ENCODE measurements around the gene OR6C4. TPM values are rescaled to one million over a fixed set of nuclear protein-coding genes. Genes with fewer than 3 reads are reported as not detected.
"Not testable (repeated sequence)": the region's sequence is repeated elsewhere in the genome, so short reads cannot be mapped to it uniquely, and the experiment has no call there.

The OR6C4 gene
- total and polyA plus RNA-seq, 10 of the 15 experiments (the other 5 are each of a cell fraction or from before 2014, with no cell fraction given), result not detected

DNA sequence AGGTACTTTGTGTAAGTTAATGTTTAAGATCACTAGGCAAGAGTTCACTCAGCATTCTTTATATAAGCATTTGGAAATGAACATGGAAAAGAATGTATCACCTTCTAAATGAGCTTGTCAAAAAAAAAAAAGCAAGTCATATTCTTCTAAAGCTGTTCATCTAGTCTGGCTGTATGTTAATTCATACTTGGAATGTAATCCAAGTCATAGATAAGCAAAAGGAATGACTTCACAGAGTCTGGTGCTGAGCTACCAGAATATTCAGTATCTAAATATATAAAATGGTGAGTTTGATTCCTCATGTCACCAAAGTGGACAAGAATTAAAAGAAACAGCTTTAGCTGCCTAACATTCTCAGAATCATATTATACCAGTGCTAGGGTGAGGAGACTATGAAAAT lies 4.9 kb downstream of the OR6C4 start:
- ChIA-PET SMC1A (ENCODE audit: uncharacterized antibody, unreplicated experiment) (no interaction called here), RAD21 (ENCODE audit: unreplicated experiment) (no interaction called here), CTCF (no interaction called here), POLR2A (no interaction called here)
- Histone ChIP-seq H3K27ac (ENCODE audit: control insufficient read depth, insufficient read depth) (no peak overlapping the region), H3K4me2 (ENCODE audit: control insufficient read depth, insufficient read depth) (no peak overlapping the region), H3K79me2 (ENCODE audit: control insufficient read depth, insufficient read depth, low read length) (no peaks in the 10 kb centered on the region), H3K4me3 (no peak overlapping the region), H3K9ac (ENCODE audit: control insufficient read depth, insufficient read depth, low read length) (no peak overlapping the region), H3K36me3 (ENCODE audit: control insufficient read depth in 2 of 2, insufficient read depth in 2 of 2, low read length in 1 of 2) (no peaks in the 10 kb centered on the region), H3K9me3 (replicated peaks; ENCODE audit: control insufficient read depth, insufficient read depth, low read length) (no peaks in the 10 kb centered on the region; the same call in 2 of the 3 replicates), H2AFZ (ENCODE audit: control insufficient read depth, low read depth, low read length) (no peak overlapping the region), H3K27me3 (replicated peaks in 1 of 2; ENCODE audit: control insufficient read depth in 2 of 2, insufficient read depth in 2 of 2, low read length in 1 of 2) (no peaks in the 10 kb centered on the region), H4K20me1 (ENCODE audit: control insufficient read depth, insufficient read depth) (no peaks in the 10 kb centered on the region), H3K4me1 (ENCODE audit: control insufficient read depth, insufficient read depth, low read length) (no peaks in the 10 kb centered on the region)
- FAIRE-seq (no peak), ATAC-seq (no peak), DNase-seq (ENCODE audit: low read depth, low spot score) (no peak)
- no TSS peak for BruUV-seq (replicated peaks)
- intact Hi-C loops (cut with micrococcal nuclease; ENCODE audit: unreplicated experiment) (no loop called here), in situ Hi-C loops (cut with MboI) (no loop called here)
- TF ChIP-seq, protein P1, sequence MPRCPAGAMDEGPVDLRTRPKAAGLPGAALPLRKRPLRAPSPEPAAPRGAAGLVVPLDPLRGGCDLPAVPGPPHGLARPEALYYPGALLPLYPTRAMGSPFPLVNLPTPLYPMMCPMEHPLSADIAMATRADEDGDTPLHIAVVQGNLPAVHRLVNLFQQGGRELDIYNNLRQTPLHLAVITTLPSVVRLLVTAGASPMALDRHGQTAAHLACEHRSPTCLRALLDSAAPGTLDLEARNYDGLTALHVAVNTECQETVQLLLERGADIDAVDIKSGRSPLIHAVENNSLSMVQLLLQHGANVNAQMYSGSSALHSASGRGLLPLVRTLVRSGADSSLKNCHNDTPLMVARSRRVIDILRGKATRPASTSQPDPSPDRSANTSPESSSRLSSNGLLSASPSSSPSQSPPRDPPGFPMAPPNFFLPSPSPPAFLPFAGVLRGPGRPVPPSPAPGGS (IDR thresholded peaks at IDR 0.05; ENCODE audit: borderline replicate concordance, insufficient read depth, low read depth, low read length, poor library complexity, severe bottlenecking), result no peak
- TF ChIP-seq STAT1 (conservative IDR thresholded peaks at IDR 0.05) (no peak), TBL1XR1 (IDR thresholded peaks at IDR 0.05; ENCODE audit: low read depth, low read length) (no peak)

DNA sequence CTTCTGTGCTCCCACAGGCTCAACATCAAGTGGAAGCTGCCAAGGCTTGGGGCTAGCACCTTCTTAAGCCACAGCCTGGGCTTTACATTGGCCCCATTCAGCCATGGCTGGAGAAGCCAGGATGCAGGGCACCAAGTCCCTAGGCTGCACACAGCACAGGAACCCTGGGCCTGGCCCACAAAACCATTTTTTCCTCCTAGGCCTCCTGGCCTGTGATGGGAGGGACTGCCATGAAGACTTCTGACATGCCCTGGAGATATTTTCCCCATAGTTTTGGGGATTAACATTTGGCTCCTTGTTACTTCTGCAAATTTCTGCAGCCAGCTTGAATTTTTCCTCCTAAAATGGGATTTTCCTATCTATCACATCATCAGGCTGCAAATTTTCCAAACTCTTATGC lies 20.7 kb downstream of the OR6C4 start:
- ATAC-seq, FAIRE-seq, POLR2A ChIA-PET: not testable (repeated sequence)

DNA sequence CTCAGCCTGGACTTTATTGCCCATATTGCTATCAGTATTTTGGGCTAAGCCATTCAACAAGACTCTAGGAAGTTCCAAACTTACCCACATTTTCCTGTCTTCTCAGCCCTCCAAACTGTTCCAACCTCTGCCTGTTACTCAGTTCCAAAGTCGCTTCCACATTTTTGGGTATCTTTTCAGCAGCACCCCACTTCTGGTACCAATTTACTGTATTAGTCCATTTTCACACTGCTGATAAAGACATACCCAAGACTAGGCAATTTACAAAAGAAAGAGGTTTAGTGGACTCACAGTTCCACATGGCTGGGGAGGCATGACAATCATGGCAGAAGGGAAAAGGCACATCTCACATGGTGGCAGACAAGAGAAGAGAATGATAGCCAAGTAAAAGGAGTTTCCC lies 21.3 kb downstream of the OR6C4 start:
- H3K36me3 ChIP-seq (ENCODE audit: control insufficient read depth in 2 of 2, insufficient read depth in 2 of 2, low read length in 1 of 2); FAIRE-seq; H2AFZ ChIP-seq (ENCODE audit: control insufficient read depth, low read depth, low read length); POLR2A ChIA-PET; in situ Hi-C loops (cut with MboI); H3K4me1 ChIP-seq (ENCODE audit: control insufficient read depth, insufficient read depth, low read length); H3K4me3 ChIP-seq; SMC1A ChIA-PET (ENCODE audit: uncharacterized antibody, unreplicated experiment); DNase-seq (ENCODE audit: low read depth, low spot score); H3K9ac ChIP-seq (ENCODE audit: control insufficient read depth, insufficient read depth, low read length); BruUV-seq (replicated peaks); CTCF ChIA-PET; H3K27ac ChIP-seq (ENCODE audit: control insufficient read depth, insufficient read depth); H3K27me3 ChIP-seq (replicated peaks in 1 of 2; ENCODE audit: control insufficient read depth in 2 of 2, insufficient read depth in 2 of 2, low read length in 1 of 2); RAD21 ChIA-PET (ENCODE audit: unreplicated experiment); ATAC-seq; H3K9me3 ChIP-seq (replicated peaks; ENCODE audit: control insufficient read depth, insufficient read depth, low read length); intact Hi-C loops (cut with micrococcal nuclease; ENCODE audit: unreplicated experiment); H4K20me1 ChIP-seq (ENCODE audit: control insufficient read depth, insufficient read depth); H3K79me2 ChIP-seq (ENCODE audit: control insufficient read depth, insufficient read depth, low read length); H3K4me2 ChIP-seq (ENCODE audit: control insufficient read depth, insufficient read depth): not testable (repeated sequence)
- WGBS (ENCODE audit: insufficient coverage, insufficient replicate concordance, low lambda C conversion rate, missing lambda C conversion rate), result 38% methylated on average over 1 of the region's 1 CpG

More for the DNA sequence above, 20.7 kb downstream of the OR6C4 start:
- H3K79me2 ChIP-seq (ENCODE audit: control insufficient read depth, insufficient read depth, low read length); DNase-seq (ENCODE audit: low read depth, low spot score); H3K4me3 ChIP-seq; H2AFZ ChIP-seq (ENCODE audit: control insufficient read depth, low read depth, low read length); H3K4me2 ChIP-seq (ENCODE audit: control insufficient read depth, insufficient read depth); H3K27me3 ChIP-seq (replicated peaks in 1 of 2; ENCODE audit: control insufficient read depth in 2 of 2, insufficient read depth in 2 of 2, low read length in 1 of 2); SMC1A ChIA-PET (ENCODE audit: uncharacterized antibody, unreplicated experiment); CTCF ChIA-PET; intact Hi-C loops (cut with micrococcal nuclease; ENCODE audit: unreplicated experiment); in situ Hi-C loops (cut with MboI); H3K9me3 ChIP-seq (replicated peaks; ENCODE audit: control insufficient read depth, insufficient read depth, low read length); H3K4me1 ChIP-seq (ENCODE audit: control insufficient read depth, insufficient read depth, low read length); H3K27ac ChIP-seq (ENCODE audit: control insufficient read depth, insufficient read depth); H3K36me3 ChIP-seq (ENCODE audit: control insufficient read depth in 2 of 2, insufficient read depth in 2 of 2, low read length in 1 of 2); RAD21 ChIA-PET (ENCODE audit: unreplicated experiment); BruUV-seq (replicated peaks); H3K9ac ChIP-seq (ENCODE audit: control insufficient read depth, insufficient read depth, low read length); H4K20me1 ChIP-seq (ENCODE audit: control insufficient read depth, insufficient read depth): not testable (repeated sequence)
